Measurements from ENCODE around the gene SNX14. TPM values are rescaled to one million over a fixed set of nuclear protein-coding genes. Genes with fewer than 3 reads are reported as not detected.
"Not testable (repeated sequence)": the region's sequence is repeated elsewhere in the genome, so short reads cannot be mapped to it uniquely, and the experiment has no call there.

SNX14 gene
- 80.1 TPM for total RNA-seq

- peak; percentile 96 for DNase-seq (ENCODE audit: low spot score)
Observed at GRCh38 chr6:85593438-85594196, at the start of gene SNX14. TSS of gene SNX14 (minus strand) at chr6:85593858. CDS start at chr6:85593718, 140 bp downstream.

GRCh38 chr6:85642774-85643536, 49.3 kb upstream of the SNX14 start, which contains the start of gene SYNCRIP:
TSS of gene SYNCRIP (minus strand) at chr6:85642886. CDS start at chr6:85641439, 1,447 bp downstream.
- peak; percentile 98 for DNase-seq (ENCODE audit: low spot score)

GRCh38 chr6:85641897-85642773, 48.5 kb upstream of the SNX14 start:
- peak; percentile 60 for DNase-seq (ENCODE audit: low spot score)

GRCh38 chr6:85641522-85641896, 47.9 kb upstream of the SNX14 start:
- DNase-seq (ENCODE audit: low spot score): no peak

- DNase-seq (ENCODE audit: low spot score): no peak
Observed at GRCh38 chr6:85640821-85641220, 47.2 kb upstream of the SNX14 start.

GRCh38 chr6:85637579-85637978, 43.9 kb upstream of the SNX14 start:
- no peak for DNase-seq (ENCODE audit: low spot score)

- no peak for DNase-seq (ENCODE audit: low spot score)
Observed at GRCh38 chr6:85632164-85632942, 38.7 kb upstream of the SNX14 start.

GRCh38 chr6:85631117-85631516, 37.5 kb upstream of the SNX14 start:
- DNase-seq (ENCODE audit: low spot score): not testable (repeated sequence)

GRCh38 chr6:85628353-85628752, 34.7 kb upstream of the SNX14 start:
- DNase-seq (ENCODE audit: low spot score): no peak

GRCh38 chr6:85620308-85620707, 26.6 kb upstream of the SNX14 start:
- no peak for DNase-seq (ENCODE audit: low spot score)

- no peak for DNase-seq (ENCODE audit: low spot score)
Observed at GRCh38 chr6:85614780-85615179, 21.1 kb upstream of the SNX14 start.

- DNase-seq (ENCODE audit: low spot score): no peak
Observed at GRCh38 chr6:85612690-85613474, 19.2 kb upstream of the SNX14 start.

- DNase-seq (ENCODE audit: low spot score): no peak
Observed at GRCh38 chr6:85610182-85610895, 16.7 kb upstream of the SNX14 start.

- DNase-seq (ENCODE audit: low spot score): no peak
Observed at GRCh38 chr6:85602100-85602499, 8.4 kb upstream of the SNX14 start.

- DNase-seq (ENCODE audit: low spot score): no peak
Observed at GRCh38 chr6:85600713-85601313, 7.2 kb upstream of the SNX14 start.

GRCh38 chr6:85594197-85594930, 706 bp upstream of the SNX14 start:
- no peak for DNase-seq (ENCODE audit: low spot score)

- DNase-seq (ENCODE audit: low spot score): no peak
Observed at GRCh38 chr6:85592033-85592432, 1.6 kb downstream of the SNX14 start.

- DNase-seq (ENCODE audit: low spot score): no peak
Observed at GRCh38 chr6:85591207-85591606, 2.5 kb downstream of the SNX14 start.

GRCh38 chr6:85585741-85586140, 7.9 kb downstream of the SNX14 start:
- DNase-seq (ENCODE audit: low spot score): no peak

Measured in mucosa of gallbladder (tissue), 1 donor.